IMR-90 (cell line): ENCODE results near the gene POLR1H. TPM values are rescaled to one million over a fixed set of nuclear protein-coding genes. Genes with fewer than 3 reads are reported as not detected.

Source experiments
- ATAC-seq: fragments of 200-7000 bp; cut with Tn5 transposase; 2 replicates; pipeline ENCODE4 v1.9.1; 2020; ENCODE audit warnings: low read depth, mild to moderate bottlenecking, moderate library complexity
- BruUV-seq: library from RNA; stranded (reverse); fragments of 400-500 nt; replicated peaks from 2 replicates; lab custom pipeline; 2021; lab: Mats Ljungman, UMichigan
- CTCF ChIA-PET: fragments of 300-600 bp; formaldehyde crosslinking; extraction: SDS; loops from one replicate; lab custom pipeline; 2021; ENCODE audit warnings: antibody characterized with exemption; lab: Yijun Ruan, JAX
- POLR2A ChIA-PET: fragments of 300-600 bp; sonication (Branson Sonifier 250); formaldehyde crosslinking; loops from one replicate; lab custom pipeline; 2022; ENCODE audit warnings: antibody characterized with exemption; ENCODE audit not compliant: unreplicated experiment; lab: Charles Lee
- DNase-seq: peaks from one replicate; pipeline ENCODE4 v3.0.0; 2013
- H2AFZ ChIP-seq: replicated peaks from 2 replicates; pipeline ENCODE3; 2013; ENCODE audit warnings: low read length, mild to moderate bottlenecking; ENCODE audit not compliant: poor library complexity
- H2AK5ac ChIP-seq: 2 replicates; pipeline ENCODE4 v1.6.1; 2013; ENCODE audit warnings: low read depth, low read length, inconsistent platforms
- H2AK9ac ChIP-seq: replicated peaks from 2 replicates; pipeline ENCODE3; 2013; ENCODE audit warnings: mild to moderate bottlenecking, low read depth, low read length, moderate library complexity; ENCODE audit not compliant: poor library complexity
- H2BK120ac ChIP-seq: 2 replicates; pipeline ENCODE4 v1.6.1; 2013; ENCODE audit warnings: low read depth, low read length, inconsistent platforms
- H2BK15ac ChIP-seq: 3 replicates; pipeline ENCODE4 v1.6.1; 2013; ENCODE audit warnings: low read depth, low read length, inconsistent platforms
- H2BK20ac ChIP-seq: 2 replicates; pipeline ENCODE4 v1.6.1; 2013; ENCODE audit warnings: low read depth, mild to moderate bottlenecking, inconsistent platforms, low read length, moderate library complexity
- H2BK5ac ChIP-seq: 2 replicates; pipeline ENCODE4 v1.6.1; 2013; ENCODE audit warnings: mild to moderate bottlenecking, low read depth, low read length, inconsistent platforms; ENCODE audit not compliant: poor library complexity, severe bottlenecking
- H3K14ac ChIP-seq: replicated peaks from 2 replicates; pipeline ENCODE4 v1.6.1; 2013; ENCODE audit warnings: low read depth, low read length, inconsistent platforms
- H3K18ac ChIP-seq: 2 replicates; pipeline ENCODE4 v1.6.1; 2013; ENCODE audit warnings: low read depth, low read length, control low read depth
- H3K23ac ChIP-seq: 2 replicates; pipeline ENCODE4 v1.6.1; 2013; ENCODE audit warnings: low read depth, low read length, inconsistent platforms
- H3K27ac ChIP-seq: 2 replicates; pipeline ENCODE4 v1.5.1; 2013; ENCODE audit warnings: mild to moderate bottlenecking, control low read depth, low read length; ENCODE audit not compliant: insufficient read depth
- H3K27me3 ChIP-seq: 2 replicates; pipeline ENCODE4 v1.6.1; 2013; ENCODE audit warnings: low read length; ENCODE audit not compliant: control insufficient read depth, insufficient read depth
- H3K36me3 ChIP-seq: 2 replicates; pipeline ENCODE4 v1.6.1; 2013; ENCODE audit warnings: low read length, mixed read lengths; ENCODE audit not compliant: control insufficient read depth, insufficient read depth
- H3K4ac ChIP-seq: 2 replicates; pipeline ENCODE4 v1.6.1; 2013; ENCODE audit warnings: low read depth, low read length, inconsistent platforms
- H3K4me1 ChIP-seq: 2 replicates; pipeline ENCODE4 v1.6.1; 2013; ENCODE audit warnings: low read length, mixed read lengths; ENCODE audit not compliant: control insufficient read depth, insufficient read depth
- H3K4me2 ChIP-seq: 2 replicates; pipeline ENCODE4 v1.6.1; 2013; ENCODE audit warnings: low read depth, mild to moderate bottlenecking, control low read depth, low read length, moderate library complexity
- H3K4me3 ChIP-seq: 2 replicates; pipeline ENCODE4 v1.5.1; 2013; ENCODE audit warnings: low read depth, mild to moderate bottlenecking, control low read depth, low read length, moderate library complexity; ENCODE audit not compliant: insufficient read depth
- H3K56ac ChIP-seq: 2 replicates; pipeline ENCODE4 v1.6.1; 2013; ENCODE audit warnings: low read length, inconsistent platforms; ENCODE audit not compliant: insufficient read depth; ENCODE audit errors: extremely low read depth
- H3K79me1 ChIP-seq, 2 experiments: 2 replicates each; pipeline ENCODE4 v1.6.1; 2013; ENCODE audit warnings: low read length in 2 of 2, inconsistent platforms in 1 of 2, low read depth in 1 of 2
- H3K9ac ChIP-seq: 2 replicates; pipeline ENCODE4 v1.6.1; 2013; ENCODE audit warnings: low read depth, low read length, control low read depth
- H3K9me1 ChIP-seq: 2 replicates; pipeline ENCODE4 v1.6.1; 2013; ENCODE audit warnings: low read length, inconsistent platforms; ENCODE audit not compliant: insufficient read depth
- H3K9me3 ChIP-seq: 2 replicates; pipeline ENCODE4 v1.6.1; 2013; ENCODE audit warnings: low read length; ENCODE audit not compliant: control insufficient read depth, insufficient read depth
- H4K20me1 ChIP-seq: 2 replicates; pipeline ENCODE4 v1.6.1; 2013; ENCODE audit warnings: low read length, inconsistent platforms; ENCODE audit not compliant: insufficient read depth
- H4K5ac ChIP-seq: 2 replicates; pipeline ENCODE4 v1.6.1; 2013; ENCODE audit warnings: mild to moderate bottlenecking, low read depth, low read length, control low read depth
- H4K8ac ChIP-seq, 2 experiments: 2 replicates each; pipeline ENCODE4 v1.6.1; 2013; ENCODE audit warnings: low read depth in 2 of 2, low read length in 2 of 2, control low read depth in 1 of 2, inconsistent platforms in 1 of 2
- H4K91ac ChIP-seq: 2 replicates; pipeline ENCODE4 v1.6.1; 2013; ENCODE audit warnings: low read depth, low read length, inconsistent platforms; ENCODE audit not compliant: insufficient read depth
- BHLHE40 ChIP-seq: fragments of 150-350 bp; IDR thresholded peaks from 2 replicates; pipeline ENCODE4 v1.6.1; 2016; ENCODE audit warnings: mild to moderate bottlenecking, low read depth, low read length
- CEBPB ChIP-seq: IDR thresholded peaks from 2 replicates; pipeline ENCODE4 v1.6.1; 2012; ENCODE audit warnings: low read depth, low read length, improper control_type of control experiment
- CHD1 ChIP-seq: IDR thresholded peaks from 2 replicates; pipeline ENCODE4 v1.6.1; 2012; ENCODE audit warnings: low read depth, low read length, improper control_type of control experiment
- FOS ChIP-seq: fragments of 150-350 bp; IDR thresholded peaks from 2 replicates; pipeline ENCODE4 v1.6.1; 2016; ENCODE audit warnings: low read depth, low read length
- MAFK ChIP-seq: IDR thresholded peaks from 2 replicates; pipeline ENCODE4 v1.6.1; 2012; ENCODE audit warnings: low read depth, low read length, improper control_type of control experiment
- MAZ ChIP-seq: IDR thresholded peaks from 2 replicates; pipeline ENCODE4 v1.6.1; 2012; ENCODE audit warnings: low read depth, mild to moderate bottlenecking, low read length, improper control_type of control experiment, moderate library complexity, borderline replicate concordance
- MXI1 ChIP-seq: IDR thresholded peaks from 2 replicates; pipeline ENCODE4 v1.6.1; 2012; ENCODE audit warnings: low read depth, mild to moderate bottlenecking, low read length, moderate library complexity, borderline replicate concordance
- NFE2L2 ChIP-seq: fragments of 150-350 bp; IDR thresholded peaks from 2 replicates; pipeline ENCODE4 v1.6.1; 2016; ENCODE audit warnings: low read depth, mild to moderate bottlenecking, low read length
- RCOR1 ChIP-seq: IDR thresholded peaks from 2 replicates; pipeline ENCODE4 v1.6.1; 2012; ENCODE audit warnings: mild to moderate bottlenecking, low read length, improper control_type of control experiment; ENCODE audit not compliant: insufficient replicate concordance
- RFX5 ChIP-seq: IDR thresholded peaks from 2 replicates; pipeline ENCODE4 v1.8.0; 2012; ENCODE audit warnings: low read depth, mild to moderate bottlenecking, low read length, moderate library complexity
- SMC3 ChIP-seq: fragments of 150-350 bp; IDR thresholded peaks from 2 replicates; pipeline ENCODE4 v1.6.1; 2016; ENCODE audit warnings: low read depth, mild to moderate bottlenecking, antibody characterized with exemption, low read length, moderate library complexity
- WGBS, 2 experiments: methylation state at CpG; one replicate each; pipeline versions ENCODE4 v1.1.5 to v1.1.7; 2013; ENCODE audit warnings: missing lambda C conversion rate in 2 of 2; ENCODE audit not compliant: insufficient read length in 1 of 2; ENCODE audit errors: extremely low coverage in 2 of 2; 5-methylcytosine and 5-hydroxymethylcytosine counted together
- dilution Hi-C: fragments of 300-500 bp; cut with HindIII; formaldehyde crosslinking; loops from one replicate; pipeline ENCODE4 v1.14.3; 2018; ENCODE audit warnings: low sequenced_read_pairs; ENCODE audit not compliant: unreplicated experiment
- in situ Hi-C: fragments of 300-500 bp; cut with MboI; formaldehyde crosslinking; loops from 3 replicates; pipeline ENCODE4 v1.14.3; 2019; ENCODE audit warnings: low sequenced_read_pairs, inconsistent platforms, mixed read lengths
- intact Hi-C: fragments of 100-400 bp; cut with micrococcal nuclease; formaldehyde crosslinking; loops from 2 replicates; pipeline ENCODE4 v1.10.0; 2022
- polyA plus RNA-seq, 3 experiments: library from polyadenylated mRNA; depleted of rRNA; stranded (reverse); fragments of >200 nt; gene quantifications; 2 replicates each; pipeline ENCODE4 v1.2.3, GENCODE V29; 2012; ENCODE audit warnings: low replicate concordance in 1 of 3
- total RNA-seq: library from RNA; depleted of rRNA; stranded (reverse); fragments of >200 nt; gene quantifications from 2 replicates; pipeline ENCODE4 v1.2.3, GENCODE V29; 2012
- TF ChIP-seq, protein P1 (sequence below): conservative IDR thresholded peaks from 2 replicates; pipeline ENCODE4 v1.5.1; 2012; ENCODE audit warnings: mild to moderate bottlenecking, low read depth, low read length, improper control_type of control experiment
- TF ChIP-seq, protein P2 (sequence below): fragments of 150-350 bp; IDR thresholded peaks from 2 replicates; pipeline ENCODE4 v1.6.1; 2016; ENCODE audit warnings: low read depth, mild to moderate bottlenecking, low read length, moderate library complexity, borderline replicate concordance

Gene POLR1H
- total and polyA plus RNA-seq, 2 of the 4 experiments (the other 2 are of a cell fraction), result 24.6 to 34.6 TPM

- peaks cover 38% of the 10 kb centered on the region for H3K27me3 ChIP-seq
- H3K14ac ChIP-seq, result no peak overlapping the region
- dilution Hi-C loops, result no loop called here
- no peak overlapping the region for H2AK9ac ChIP-seq
- in situ Hi-C loops, result no loop called here
- no peaks in the 10 kb centered on the region for H4K20me1 ChIP-seq
- no peak overlapping the region for H3K18ac ChIP-seq
- TF ChIP-seq CHD1 (no peak), FOS (no peak), NFE2L2 (no peak), BHLHE40 (no peak), MAZ (no peak), CEBPB (no peak), RCOR1 (no peak), MXI1 (no peak), SMC3 (no peak), RFX5 (no peak), MAFK (no peak)
- TF ChIP-seq, protein P1, sequence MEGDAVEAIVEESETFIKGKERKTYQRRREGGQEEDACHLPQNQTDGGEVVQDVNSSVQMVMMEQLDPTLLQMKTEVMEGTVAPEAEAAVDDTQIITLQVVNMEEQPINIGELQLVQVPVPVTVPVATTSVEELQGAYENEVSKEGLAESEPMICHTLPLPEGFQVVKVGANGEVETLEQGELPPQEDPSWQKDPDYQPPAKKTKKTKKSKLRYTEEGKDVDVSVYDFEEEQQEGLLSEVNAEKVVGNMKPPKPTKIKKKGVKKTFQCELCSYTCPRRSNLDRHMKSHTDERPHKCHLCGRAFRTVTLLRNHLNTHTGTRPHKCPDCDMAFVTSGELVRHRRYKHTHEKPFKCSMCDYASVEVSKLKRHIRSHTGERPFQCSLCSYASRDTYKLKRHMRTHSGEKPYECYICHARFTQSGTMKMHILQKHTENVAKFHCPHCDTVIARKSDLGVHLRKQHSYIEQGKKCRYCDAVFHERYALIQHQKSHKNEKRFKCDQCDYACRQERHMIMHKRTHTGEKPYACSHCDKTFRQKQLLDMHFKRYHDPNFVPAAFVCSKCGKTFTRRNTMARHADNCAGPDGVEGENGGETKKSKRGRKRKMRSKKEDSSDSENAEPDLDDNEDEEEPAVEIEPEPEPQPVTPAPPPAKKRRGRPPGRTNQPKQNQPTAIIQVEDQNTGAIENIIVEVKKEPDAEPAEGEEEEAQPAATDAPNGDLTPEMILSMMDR, result no peak
- TF ChIP-seq, protein P2, sequence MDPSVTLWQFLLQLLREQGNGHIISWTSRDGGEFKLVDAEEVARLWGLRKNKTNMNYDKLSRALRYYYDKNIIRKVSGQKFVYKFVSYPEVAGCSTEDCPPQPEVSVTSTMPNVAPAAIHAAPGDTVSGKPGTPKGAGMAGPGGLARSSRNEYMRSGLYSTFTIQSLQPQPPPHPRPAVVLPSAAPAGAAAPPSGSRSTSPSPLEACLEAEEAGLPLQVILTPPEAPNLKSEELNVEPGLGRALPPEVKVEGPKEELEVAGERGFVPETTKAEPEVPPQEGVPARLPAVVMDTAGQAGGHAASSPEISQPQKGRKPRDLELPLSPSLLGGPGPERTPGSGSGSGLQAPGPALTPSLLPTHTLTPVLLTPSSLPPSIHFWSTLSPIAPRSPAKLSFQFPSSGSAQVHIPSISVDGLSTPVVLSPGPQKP, result no peak
- no peak overlapping the region for H3K4me2 ChIP-seq
- WGBS, 2 experiments, result no CpG with 5 or more reads among the region's 6 CpGs
- H3K27ac ChIP-seq, result no peak overlapping the region
- ChIA-PET POLR2A (no interaction called here), CTCF (no interaction called here)
- no peak overlapping the region for H3K23ac ChIP-seq
- ATAC-seq (no peak), DNase-seq (no peak)
- no peak overlapping the region for H4K8ac ChIP-seq
- no peak overlapping the region for H2BK20ac ChIP-seq
- H3K9me3 ChIP-seq, result no peaks in the 10 kb centered on the region
- no peak overlapping the region for H3K56ac ChIP-seq
- no peak overlapping the region for H2AFZ ChIP-seq
- no peaks in the 10 kb centered on the region for H3K9me1 ChIP-seq
- H3K4me3 ChIP-seq, result no peak overlapping the region
- H2BK15ac ChIP-seq, result no peak overlapping the region
- H4K91ac ChIP-seq, result no peak overlapping the region
- H2AK5ac ChIP-seq, result no peak overlapping the region
- H4K5ac ChIP-seq, result no peak overlapping the region
- no peak overlapping the region for H2BK120ac ChIP-seq
- no peak overlapping the region for H3K4ac ChIP-seq
- H3K4me1 ChIP-seq, result peaks cover 3% of the 10 kb centered on the region
- intact Hi-C loops, result no loop called here
- no peaks in the 10 kb centered on the region for H3K79me1 ChIP-seq
- BruUV-seq, result no TSS peak
- no peaks in the 10 kb centered on the region for H3K36me3 ChIP-seq
- no peak overlapping the region for H3K9ac ChIP-seq
- no peak overlapping the region for H2BK5ac ChIP-seq
Observed at GRCh38 chr6:30092852-30093543, 31.9 kb downstream of the POLR1H start.
